HG03095 (cell line): ENCODE data around the gene PDE4B.
"Not testable (repeated sequence)": the region's sequence is repeated elsewhere in the genome, so short reads cannot be mapped to it uniquely, and the experiment has no call there.

Source experiments
- ATAC-seq: cut with Tn5 transposase; IDR thresholded peaks from one replicate; pipeline ENCODE4 v1.9.1; 2021; ENCODE audit warnings: moderate library complexity; ENCODE audit not compliant: unreplicated experiment

PDE4B gene

GRCh38 chr1:66112744-66113400, 320.2 kb downstream of the PDE4B start:
- no peak for ATAC-seq

- no peak for ATAC-seq
Observed at GRCh38 chr1:66119148-66119547, 326.5 kb downstream of the PDE4B start.

- no peak for ATAC-seq
Observed at GRCh38 chr1:66124670-66125069, 332.0 kb downstream of the PDE4B start.

GRCh38 chr1:66128641-66129040, 335.9 kb downstream of the PDE4B start:
- ATAC-seq, result not testable (repeated sequence)

GRCh38 chr1:66132324-66132723, 339.6 kb downstream of the PDE4B start:
- no peak for ATAC-seq

GRCh38 chr1:66134004-66134403, 341.3 kb downstream of the PDE4B start:
- no peak for ATAC-seq

GRCh38 chr1:66135161-66135560, 342.5 kb downstream of the PDE4B start:
- ATAC-seq, result no peak

- not testable (repeated sequence) for ATAC-seq
Observed at GRCh38 chr1:66136423-66136822, 343.7 kb downstream of the PDE4B start.

GRCh38 chr1:66137235-66137634, 344.5 kb downstream of the PDE4B start:
- no peak for ATAC-seq

- no peak for ATAC-seq
Observed at GRCh38 chr1:66138613-66139012, 345.9 kb downstream of the PDE4B start.

GRCh38 chr1:66140072-66140471, 347.4 kb downstream of the PDE4B start:
- ATAC-seq, result no peak

- no peak for ATAC-seq
Observed at GRCh38 chr1:66143651-66144050, 351.0 kb downstream of the PDE4B start.

- no peak for ATAC-seq
Observed at GRCh38 chr1:66147226-66147835, 354.6 kb downstream of the PDE4B start.

GRCh38 chr1:66152034-66152433, 359.3 kb downstream of the PDE4B start:
- no peak for ATAC-seq

- no peak for ATAC-seq
Observed at GRCh38 chr1:66154394-66154793, 361.7 kb downstream of the PDE4B start.

- no peak for ATAC-seq
Observed at GRCh38 chr1:66156144-66156543, 363.4 kb downstream of the PDE4B start.

- ATAC-seq, result no peak
Observed at GRCh38 chr1:66159800-66160199, 367.1 kb downstream of the PDE4B start.

- ATAC-seq, result no peak
Observed at GRCh38 chr1:66160719-66161118, 368.0 kb downstream of the PDE4B start.

GRCh38 chr1:66166753-66167152, 374.1 kb downstream of the PDE4B start:
- no peak for ATAC-seq

- no peak for ATAC-seq
Observed at GRCh38 chr1:66167267-66167666, 374.6 kb downstream of the PDE4B start.

GRCh38 chr1:66168467-66168887, 375.8 kb downstream of the PDE4B start:
- ATAC-seq, result no peak

GRCh38 chr1:66168948-66169671, 376.4 kb downstream of the PDE4B start:
- ATAC-seq, result no peak
